ENCODE data around the gene TMEM222.

TMEM222 gene

DNA sequence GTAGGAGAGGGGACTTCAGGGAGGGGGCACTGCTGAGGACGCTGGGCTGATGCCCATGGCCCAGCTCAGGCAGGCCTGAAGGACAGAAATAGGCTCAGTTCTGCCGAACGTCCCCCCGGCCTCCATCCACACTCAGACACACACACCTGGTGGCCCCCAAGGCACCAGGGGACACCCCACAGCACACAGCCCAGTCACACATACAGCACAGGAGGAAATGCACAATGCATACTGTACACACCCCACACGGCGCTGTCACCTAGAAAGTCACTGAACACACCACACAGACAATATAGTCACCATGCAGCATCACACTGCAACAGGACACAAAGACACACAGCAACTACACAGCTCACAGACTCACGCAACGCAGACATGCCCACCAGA lies 20.4 kb downstream of the TMEM222 start:
- DNase-seq (ENCODE audit: low spot score) = no peak

DNA sequence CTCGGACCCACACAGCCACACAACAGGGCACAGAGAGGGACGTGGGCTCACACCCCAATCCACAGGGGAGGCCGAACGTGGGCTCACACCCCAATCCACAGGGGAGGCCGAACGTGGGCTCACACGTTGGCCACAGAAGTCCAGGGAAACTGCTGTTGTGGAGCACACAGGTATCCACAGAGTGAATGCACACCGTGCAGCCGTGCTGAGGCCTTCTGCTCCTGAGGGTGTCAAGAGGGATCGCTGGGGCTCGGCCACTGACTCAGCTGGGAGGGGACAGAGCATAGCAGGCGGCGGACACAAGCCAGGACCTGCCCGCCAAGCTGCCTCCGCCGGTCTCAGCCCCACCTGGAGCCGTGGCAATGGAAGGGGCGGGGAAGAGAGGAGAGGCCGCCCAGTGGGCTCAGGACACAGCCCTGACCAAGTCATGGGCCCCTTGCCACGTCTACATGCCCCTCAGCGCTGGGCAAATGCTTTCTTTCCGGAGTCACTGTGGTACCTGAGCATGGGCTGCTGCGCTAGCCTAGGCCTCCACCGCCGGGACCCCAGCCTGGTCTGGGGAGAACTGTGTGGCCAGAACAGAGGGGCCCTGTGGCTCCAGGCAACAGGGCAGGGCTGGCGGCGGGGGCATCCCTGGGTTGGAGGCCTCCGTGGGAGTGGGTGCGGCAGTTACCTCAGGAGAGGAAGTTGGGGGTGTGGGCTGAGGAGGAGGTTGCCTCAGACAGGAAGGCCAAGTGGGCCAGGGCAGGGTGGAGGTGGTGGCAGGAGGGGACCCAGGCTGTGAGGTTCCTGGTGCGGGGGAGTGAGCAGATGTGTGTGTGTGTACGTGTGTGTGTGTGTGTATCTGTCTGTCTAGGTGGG lies 21.0 kb downstream of the TMEM222 start:
- no peak for DNase-seq (ENCODE audit: low spot score)

DNA sequence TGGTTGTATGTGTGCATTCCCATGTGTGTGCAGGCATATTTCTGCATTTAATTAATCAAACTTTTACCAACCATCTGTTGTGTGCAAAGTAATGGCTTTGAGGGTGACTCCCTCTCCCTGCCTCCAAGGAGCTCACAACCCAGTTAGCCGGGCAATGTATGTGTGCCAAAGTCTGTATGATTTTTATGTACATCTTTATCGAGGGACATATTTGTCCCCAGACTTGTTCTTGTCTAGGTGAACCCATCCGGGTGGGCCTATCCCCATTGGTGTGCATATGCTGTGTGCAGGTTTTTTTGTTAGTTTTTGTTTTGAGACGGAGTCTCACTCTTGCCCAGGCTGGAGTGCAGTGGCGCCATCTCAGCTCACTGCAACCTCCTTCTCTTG lies 21.7 kb downstream of the TMEM222 start:
- no peak for DNase-seq (ENCODE audit: low spot score)

DNA sequence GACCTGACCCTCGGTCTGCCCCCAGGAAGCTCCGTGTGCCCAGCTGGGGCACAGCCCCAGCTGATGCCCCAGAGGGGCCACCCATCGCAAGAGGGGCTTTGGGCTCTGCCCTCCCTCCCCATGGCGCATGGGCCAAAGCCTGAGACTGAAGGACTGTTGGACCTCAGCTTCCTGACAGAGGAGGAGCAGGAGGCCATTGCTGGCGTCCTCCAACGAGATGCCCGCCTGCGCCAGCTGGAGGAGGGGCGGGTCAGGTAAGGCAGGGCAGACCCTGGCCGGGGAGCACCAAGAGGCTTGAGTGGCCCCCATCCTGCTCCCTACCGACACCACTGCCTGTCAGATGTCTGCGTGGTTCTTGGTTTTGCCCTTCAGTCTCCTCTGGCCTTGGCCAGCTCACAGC lies 23.3 kb downstream of the TMEM222 start:
- no peak for DNase-seq (ENCODE audit: low spot score)

DNA sequence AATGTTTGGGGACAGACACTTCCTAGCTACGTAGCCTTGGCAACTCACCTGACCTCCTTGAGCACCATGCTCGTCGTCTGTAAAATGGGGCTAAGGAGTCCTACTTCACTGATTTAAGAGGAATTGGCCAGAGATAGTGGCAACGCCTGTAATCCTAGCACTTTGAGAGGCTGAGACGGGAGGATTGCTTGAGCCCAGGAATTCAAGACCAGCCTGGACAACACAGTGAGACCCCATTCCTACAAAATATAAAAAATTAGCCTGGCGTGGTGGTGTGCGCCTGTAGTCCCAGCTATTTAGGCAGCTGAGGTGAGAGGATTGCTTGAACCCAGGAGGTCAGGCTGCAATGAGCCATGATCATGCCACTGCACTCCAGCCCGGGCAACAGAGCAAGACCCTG lies 24.4 kb downstream of the TMEM222 start:
- DNase-seq (ENCODE audit: low spot score) = no peak

DNA sequence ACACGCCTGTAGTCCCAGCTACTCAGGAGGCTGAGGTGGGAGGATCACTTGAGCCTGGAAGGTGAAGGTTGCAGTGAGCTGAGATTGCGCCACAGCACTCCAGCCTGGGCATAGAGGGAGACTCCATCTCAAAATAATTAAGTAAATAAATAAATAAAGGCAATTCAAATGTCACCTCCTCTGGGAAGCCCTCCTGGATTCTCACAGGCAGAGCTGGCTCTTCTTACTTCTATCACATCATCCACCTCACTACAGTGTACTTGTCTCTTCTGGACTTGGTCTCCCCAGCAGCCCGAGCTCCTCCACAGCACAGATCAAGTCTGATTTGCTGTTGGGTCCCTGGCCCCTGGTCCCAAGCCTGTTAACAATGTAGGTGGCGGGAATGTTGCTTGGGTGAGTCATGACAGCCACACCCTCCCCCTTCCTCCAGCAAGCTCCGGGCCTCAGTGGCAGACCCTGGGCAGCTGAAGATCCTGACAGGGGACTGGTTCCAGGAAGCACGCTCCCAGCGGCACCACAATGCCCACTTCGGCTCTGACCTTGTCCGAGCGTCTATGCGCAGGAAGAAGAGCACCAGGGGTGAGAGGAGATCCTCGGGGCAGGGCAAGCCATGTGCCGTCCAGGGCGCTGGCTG lies 25.1 kb downstream of the TMEM222 start:
- no peak for DNase-seq (ENCODE audit: low spot score)

DNA sequence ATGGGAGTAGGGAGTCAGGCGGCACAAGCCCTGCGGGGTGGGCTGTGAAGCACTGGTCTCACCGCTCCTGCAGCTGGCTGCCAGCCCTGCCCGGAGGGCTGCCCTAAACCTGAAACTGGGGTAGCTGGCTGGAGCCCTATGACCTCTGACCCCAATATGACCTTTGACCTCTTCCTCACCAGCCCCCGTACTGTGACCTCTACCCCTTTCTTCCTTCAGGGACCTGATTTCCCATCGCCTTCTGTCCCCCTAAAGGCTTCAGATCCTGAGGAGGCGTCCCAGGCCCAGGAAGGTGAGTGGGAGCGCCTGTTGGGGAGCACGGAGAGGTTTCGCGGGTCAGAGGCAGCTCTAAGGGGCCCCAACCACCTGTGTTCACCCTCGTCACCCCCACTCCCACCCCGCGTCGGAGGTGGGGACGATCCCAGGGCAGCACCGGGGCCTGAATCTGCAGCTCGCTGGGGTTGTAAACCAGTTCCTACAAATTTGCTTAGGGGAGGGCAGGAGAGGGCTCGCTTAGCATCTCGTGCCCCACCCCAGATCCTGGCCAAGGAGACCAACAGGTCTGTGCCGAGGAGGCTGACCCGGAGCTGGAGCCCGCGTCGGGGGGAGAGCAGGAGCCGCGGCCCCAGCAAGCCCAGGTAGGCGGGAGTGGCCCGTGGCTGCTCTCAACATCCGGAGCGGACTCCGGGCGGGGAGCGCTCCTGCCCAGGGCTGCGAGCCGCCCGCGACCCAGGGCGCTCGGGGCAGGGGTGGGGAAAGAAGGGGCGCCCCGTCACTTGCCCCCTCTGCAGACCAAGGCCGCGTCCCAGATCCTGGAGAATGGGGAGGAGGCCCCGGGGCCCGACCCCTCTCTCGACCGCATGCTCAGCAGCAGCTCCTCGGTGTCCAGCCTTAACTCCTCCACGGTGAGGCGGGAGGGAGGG lies 27.2 kb downstream of the TMEM222 start:
- peak; percentile 80 for DNase-seq (ENCODE audit: low spot score)

DNA sequence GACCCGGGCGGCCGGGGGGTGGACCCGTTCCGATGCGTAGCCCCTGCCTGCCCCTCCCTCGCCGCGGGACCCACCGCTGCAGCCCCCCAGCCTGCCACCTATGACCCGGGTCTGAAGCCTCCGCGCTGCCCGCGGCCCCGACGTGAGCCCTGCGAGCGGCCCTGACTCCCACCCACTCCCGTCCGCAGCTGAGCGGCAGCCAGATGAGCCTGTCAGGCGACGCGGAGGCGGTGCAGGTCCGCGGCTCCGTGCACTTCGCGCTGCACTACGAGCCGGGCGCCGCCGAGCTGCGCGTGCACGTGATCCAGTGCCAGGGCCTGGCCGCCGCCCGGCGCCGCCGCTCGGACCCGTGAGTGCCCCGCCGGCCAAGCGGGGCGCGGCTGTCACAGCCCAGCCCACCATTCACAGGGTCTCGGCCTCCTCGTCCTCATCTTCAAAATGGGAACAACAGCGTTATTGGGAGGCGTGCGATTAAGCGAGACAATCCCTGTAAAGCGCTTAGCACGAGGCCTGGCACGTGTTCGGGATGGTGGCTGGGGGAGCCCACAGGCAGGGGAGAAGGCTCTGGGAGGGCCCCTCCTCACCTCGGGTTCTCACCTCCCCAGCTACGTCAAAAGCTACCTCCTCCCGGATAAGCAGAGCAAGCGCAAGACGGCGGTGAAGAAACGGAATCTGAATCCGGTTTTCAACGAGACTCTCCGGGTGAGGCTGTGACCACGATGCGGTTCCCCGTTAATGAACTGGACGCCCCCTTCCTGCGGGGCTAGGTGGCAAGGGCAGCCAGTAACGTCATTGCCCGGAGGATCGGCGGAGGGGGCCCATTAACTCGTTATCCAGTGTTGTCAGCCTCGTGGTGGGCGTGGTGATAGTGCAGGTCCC lies 28.1 kb downstream of the TMEM222 start:
- peak; percentile 89 for DNase-seq (ENCODE audit: low spot score)

DNA sequence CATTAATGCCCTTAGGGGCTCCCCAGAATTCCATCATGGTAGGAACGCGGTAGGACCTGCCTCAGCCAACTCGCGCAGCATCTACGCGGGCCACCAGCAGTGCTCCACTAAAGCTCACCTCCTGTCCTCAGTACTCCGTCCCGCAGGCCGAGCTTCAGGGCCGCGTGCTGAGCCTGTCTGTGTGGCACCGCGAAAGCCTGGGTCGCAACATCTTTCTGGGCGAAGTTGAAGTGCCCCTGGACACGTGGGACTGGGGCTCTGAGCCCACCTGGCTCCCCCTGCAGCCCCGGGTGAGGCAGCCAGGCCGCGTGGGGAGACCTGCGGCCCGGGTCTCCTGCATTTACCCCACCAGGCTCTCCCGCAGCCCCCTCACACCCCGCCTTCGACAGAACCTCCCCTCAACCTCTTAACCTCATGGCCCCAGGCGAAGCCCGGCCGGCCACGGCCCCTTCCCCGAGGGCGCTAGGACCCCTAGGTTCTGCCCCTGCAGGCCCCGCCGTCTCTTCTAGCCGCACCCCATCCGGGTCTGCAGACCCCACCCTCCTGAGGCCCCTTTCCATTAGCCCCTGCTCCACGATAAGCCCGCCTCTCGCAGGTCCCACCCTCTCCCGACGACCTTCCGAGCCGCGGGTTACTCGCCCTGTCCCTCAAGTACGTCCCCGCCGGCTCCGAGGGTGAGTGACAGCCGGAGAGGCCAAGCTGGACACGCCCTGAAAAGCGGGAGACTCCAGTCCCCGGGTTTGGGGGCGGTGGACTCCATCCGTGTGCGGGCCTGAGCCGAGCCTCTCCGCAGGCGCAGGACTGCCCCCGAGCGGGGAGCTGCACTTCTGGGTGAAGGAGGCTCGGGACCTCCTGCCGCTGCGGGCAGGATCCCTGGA lies 28.9 kb downstream of the TMEM222 start:
- DNase-seq (ENCODE audit: low spot score) = peak; percentile 96

DNA sequence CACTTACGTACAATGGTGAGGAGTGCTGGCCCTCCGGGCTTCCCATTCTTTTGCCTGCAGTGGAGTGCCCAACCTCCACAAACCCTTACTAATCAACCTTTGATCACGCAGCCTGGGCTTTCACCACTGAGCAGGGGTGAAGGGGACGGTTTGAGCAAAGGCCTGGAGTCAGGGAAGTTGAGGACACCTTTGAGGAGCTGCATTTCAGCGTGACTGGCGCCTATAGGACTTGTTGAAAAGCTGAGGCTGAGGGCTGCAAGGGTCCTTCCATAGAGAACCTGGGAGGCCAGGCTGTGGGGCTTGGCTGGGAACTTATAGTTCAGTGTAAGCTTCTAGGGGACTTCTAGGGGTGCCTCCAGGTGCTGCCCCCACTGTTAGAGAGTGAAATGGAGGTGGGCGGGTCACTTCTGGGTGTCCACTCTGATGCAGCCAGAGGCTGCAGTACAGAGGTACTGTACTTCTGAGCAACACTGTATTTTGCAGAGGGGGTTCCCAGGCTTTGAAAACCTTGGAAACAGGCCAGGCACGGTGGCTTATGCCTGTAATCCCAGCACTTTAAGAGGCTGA lies 29.7 kb downstream of the TMEM222 start:
- DNase-seq (ENCODE audit: low spot score) = no peak

DNA sequence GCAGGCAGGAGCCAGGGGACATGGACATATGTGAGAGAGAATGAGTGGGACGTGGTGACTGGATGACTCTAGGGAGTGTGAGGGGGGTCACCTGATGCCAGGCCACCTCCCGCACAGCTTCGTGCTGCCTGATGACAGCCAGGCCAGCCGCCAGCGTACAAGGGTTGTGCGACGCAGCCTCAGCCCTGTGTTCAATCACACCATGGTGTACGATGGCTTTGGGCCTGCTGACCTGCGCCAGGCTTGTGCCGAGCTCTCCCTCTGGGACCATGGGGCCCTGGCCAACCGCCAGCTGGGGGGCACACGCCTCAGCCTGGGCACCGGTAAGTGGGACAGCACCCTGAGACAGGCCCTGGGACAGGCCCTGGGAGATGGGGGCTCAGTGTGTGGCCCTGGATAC lies 31.2 kb downstream of the TMEM222 start:
- no peak for DNase-seq (ENCODE audit: low spot score)

DNA sequence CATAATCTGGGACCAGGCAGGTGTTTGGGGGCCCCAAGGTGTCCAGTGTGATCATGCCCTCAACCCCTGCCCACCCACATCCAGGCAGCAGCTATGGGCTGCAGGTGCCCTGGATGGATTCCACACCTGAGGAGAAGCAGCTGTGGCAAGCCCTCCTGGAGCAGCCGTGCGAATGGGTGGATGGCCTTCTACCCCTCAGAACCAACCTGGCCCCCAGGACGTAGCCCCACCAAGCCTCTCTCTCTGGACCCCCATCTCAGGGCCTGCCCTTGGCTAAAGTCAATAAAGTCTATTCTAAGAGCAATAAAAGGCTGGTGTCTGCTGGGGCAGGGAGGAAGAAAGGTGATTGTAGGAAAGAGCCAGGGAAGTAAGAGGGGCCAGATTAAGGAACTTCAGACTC lies 31.7 kb downstream of the TMEM222 start:
- no peak for DNase-seq (ENCODE audit: low spot score)

DNA sequence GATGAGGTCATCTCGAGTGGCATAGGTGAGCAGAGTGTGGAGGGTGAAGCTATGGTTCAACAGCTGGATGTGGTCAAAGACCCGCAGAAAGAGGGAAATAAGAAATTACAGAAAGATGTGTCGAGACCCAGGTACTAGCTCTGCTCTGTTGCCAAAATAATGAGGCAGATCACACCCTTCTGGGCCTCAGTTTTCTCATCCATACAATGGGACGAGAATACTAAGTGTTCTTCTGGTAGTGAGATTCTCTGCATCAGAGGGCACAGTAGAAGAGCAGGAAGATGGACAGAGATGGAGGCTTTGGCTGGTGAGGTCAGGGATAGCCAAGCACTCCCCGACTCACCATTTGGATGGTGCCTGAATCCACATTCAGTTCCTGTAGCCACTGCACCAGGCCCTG lies 33.7 kb downstream of the TMEM222 start:
- DNase-seq (ENCODE audit: low spot score) = no peak

DNA sequence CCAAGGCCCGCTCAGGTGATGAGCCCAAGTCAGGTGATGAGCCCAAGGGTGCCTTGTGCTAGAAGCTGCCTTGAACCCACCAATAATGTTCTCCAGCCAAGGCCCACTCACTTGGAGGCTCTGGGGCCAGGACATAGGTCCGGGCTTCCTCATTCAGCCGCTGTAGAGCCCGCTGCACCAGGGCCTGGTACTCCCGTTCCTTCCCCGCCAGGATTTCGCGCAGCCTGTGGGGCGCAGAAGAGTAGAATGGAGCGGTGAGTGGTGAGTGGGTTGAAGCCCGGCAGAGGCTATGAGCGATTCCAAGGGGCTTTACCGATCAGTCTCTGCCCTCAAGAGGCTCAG lies 34.3 kb downstream of the TMEM222 start:
- no peak for DNase-seq (ENCODE audit: low spot score)

DNA sequence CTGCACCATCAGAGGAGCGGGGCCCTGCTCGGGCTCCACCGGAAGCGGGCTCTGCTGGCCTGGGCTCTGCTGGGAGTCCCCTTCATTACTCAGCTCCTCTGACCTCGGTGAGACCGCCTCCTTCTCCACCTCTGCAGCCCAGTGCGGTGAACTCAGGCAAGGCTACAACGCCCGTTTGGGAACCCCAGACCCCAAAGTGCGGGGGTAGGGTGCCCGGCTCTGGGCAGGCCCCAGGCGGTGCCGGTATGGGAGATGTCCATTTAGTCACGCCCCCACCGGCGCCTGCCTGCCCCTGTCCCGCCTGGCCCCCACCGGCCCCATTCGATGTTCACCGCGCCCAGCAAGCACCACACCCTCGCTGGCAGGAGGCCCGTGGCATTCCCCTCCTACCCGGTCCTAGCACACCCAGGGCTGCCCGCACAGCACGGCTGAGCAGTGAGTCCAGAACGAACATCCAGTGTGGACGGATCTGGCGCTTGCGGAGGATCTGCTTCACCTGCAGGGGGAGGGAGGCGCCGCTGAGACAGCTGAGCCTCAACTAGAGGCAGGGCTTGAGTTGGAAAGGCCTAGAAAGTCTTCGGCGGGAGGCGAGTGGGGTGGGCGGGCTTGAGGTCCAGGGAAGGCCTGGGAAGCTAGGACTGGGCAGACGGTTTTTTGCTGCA lies 34.8 kb downstream of the TMEM222 start:
- DNase-seq (ENCODE audit: low spot score) = no peak

DNA sequence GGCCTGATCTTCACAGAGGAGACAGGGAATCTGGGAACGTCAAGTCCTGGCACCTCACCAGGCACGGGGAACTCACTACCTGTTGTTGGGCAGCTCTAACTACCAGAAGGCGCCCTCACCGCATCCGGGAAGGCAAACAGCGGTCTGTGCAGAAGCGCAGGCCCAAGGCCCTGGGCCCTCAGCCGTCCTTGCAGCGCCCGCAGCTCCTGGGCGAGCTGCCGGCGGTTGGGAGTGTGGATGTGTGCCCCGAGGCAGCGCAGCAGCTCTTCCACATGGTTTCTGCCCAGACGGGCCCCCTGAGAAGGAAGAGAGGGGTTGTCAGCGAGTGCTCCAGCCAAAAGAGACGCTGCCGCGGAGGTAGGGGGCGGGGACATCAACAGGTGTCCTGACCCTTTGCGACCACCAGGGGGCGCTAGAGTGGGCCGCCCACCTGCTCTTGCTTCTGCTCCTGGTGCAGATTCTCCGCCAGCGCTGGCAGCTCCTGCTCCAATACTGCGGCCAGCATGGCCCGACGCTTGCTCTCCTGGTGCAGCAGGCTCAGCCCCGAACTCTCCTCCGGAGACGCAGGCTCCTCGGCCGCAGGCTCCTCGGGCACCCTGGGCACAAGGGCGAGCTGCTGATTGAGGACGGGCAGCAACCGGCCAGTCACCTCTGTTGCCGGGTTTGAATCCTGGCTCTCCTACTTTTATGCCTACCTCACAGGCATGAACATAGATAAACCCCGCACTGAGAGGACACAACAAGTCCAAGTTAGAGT lies 35.5 kb downstream of the TMEM222 start:
- DNase-seq (ENCODE audit: low spot score) = peak; percentile 96

DNA sequence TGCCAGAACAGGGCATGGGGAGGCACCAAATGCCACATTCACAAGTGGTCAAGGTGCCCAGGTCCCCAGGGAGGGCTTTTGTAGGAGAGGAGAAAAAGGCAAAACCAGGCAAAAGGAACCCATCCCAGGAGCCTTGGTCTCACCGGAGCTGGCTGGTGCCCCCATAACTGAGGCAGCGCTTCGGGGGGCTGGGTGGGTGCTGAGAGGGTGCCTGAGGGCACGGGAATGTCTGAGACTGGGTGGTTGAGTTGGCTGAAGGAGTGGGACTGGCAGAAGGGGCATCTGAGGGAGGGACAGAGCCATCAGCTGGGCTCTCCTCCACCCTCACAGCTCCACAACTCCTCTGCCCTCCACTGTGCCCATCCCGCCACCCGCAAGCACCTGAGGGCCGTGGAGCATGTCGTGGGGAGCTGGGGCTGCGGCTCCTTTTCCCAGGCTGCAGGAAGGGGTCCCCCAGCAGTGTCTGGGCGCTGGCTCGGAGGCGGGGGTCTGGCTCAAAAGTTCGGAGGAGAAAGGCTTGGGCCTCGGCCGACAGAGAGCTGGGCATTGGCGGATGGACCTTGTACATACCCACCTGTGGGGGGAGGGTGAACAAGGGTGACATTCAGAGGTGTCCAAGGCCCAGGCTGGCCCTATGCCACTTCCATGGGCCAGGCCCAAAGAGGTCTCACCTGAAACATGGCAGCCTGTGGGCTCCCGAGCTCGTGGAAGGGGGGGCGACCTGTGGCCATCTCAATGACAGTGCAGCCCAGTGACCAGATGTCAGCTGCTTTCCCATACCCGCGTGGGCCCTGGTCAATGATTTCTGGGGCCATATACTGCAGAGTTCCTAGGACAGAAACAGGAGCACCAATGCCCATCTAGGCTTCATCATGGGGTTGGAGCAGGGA lies 36.3 kb downstream of the TMEM222 start:
- DNase-seq (ENCODE audit: low spot score) = no peak

DNA sequence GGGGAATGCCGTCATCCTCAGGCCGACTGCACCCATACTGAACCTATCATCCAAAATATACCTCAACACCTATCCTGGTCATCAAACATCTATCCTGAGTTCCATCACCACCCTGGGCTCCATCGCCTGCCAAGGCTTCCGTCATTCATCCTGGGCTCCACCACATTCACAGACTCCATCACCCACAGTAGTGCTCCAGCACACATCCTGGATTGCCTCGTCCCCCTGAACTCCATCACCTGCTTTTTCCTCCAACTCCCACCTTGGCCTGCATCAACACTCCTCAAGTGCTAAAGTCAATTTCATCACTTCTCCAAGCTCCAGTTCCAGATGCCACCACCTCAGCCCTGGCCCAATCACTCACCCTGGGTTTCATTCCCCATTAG lies 37.0 kb downstream of the TMEM222 start:
- DNase-seq (ENCODE audit: low spot score) = no peak

Data from HuH-7 (cell line).